K562 (cell line): Measurements from ENCODE around the gene EFCAB3. TPM values are rescaled to one million over a fixed set of nuclear protein-coding genes. Genes with fewer than 3 reads are reported as not detected.
"Not testable (repeated sequence)": the region's sequence is repeated elsewhere in the genome, so short reads cannot be mapped to it uniquely, and the experiment has no call there.

ENCODE experiments used
- ATAC-seq: fragments of 200-7000 bp; cut with Tn5 transposase; 3 replicates; pipeline ENCODE4 v1.9.1; 2020; ENCODE audit warnings: moderate library complexity
- BruUV-seq: library from RNA; stranded (reverse); fragments of 400-500 nt; replicated peaks from 2 replicates; lab custom pipeline; 2021; lab: Mats Ljungman, UMichigan
- CTCF ChIA-PET: fragments of 300-600 bp; formaldehyde crosslinking; extraction: SDS; loops from one replicate; lab custom pipeline; 2021; ENCODE audit warnings: low intra/inter-chr PET ratio; lab: Yijun Ruan, JAX
- POLR2A ChIA-PET: fragments of 300-600, 350-650 bp; sonication (Branson Sonifier 250); formaldehyde crosslinking; extraction: SDS; loops from one replicate; lab custom pipeline; 2021; ENCODE audit warnings: antibody characterized with exemption, inconsistent platforms; lab: Yijun Ruan, JAX
- DNase-seq, 4 experiments: peaks; one replicate each; pipeline versions ENCODE4 v3.0.0 to v3.0.0-alpha.2; 2011 to 2018; ENCODE audit warnings: low spot score in 3 of 4, mixed read lengths in 3 of 4; ENCODE audit errors: extremely low read depth in 1 of 4
- FAIRE-seq: peaks from 2 replicates; lab custom pipeline; 2011; peaks lifted over from hg19 to GRCh38; lab: Jason Lieb, UNC
- H2AFZ ChIP-seq: 2 replicates; pipeline ENCODE4 v1.6.0; 2011; ENCODE audit warnings: low read depth, low read length, control low read depth, inconsistent platforms
- H3K27ac ChIP-seq: fragments of 200-600 bp; 3 replicates; pipeline ENCODE4 v1.8.0; 2011; ENCODE audit warnings: low read depth, mild to moderate bottlenecking, control low read depth, inconsistent platforms, low read length, moderate library complexity, mixed read lengths; ENCODE audit errors: extremely low read depth
- H3K27me3 ChIP-seq, 2 experiments: fragments of 300-600 bp in 1 of 2; 2 replicates in 1 of 2; 3 replicates in 1 of 2; pipeline versions ENCODE4 v1.6.0 to v1.8.0; 2011; ENCODE audit warnings: inconsistent platforms in 2 of 2, low read length in 2 of 2, mild to moderate bottlenecking in 1 of 2, mixed read lengths in 1 of 2, moderate library complexity in 1 of 2; ENCODE audit not compliant: control insufficient read depth in 2 of 2, insufficient read depth in 2 of 2
- H3K36me3 ChIP-seq: fragments of 300-600 bp; 3 replicates; pipeline ENCODE4 v1.8.0; 2011; ENCODE audit warnings: mild to moderate bottlenecking, low read length, inconsistent platforms; ENCODE audit not compliant: control insufficient read depth, insufficient read depth
- H3K4me1 ChIP-seq, 2 experiments: fragments of 200-600 bp in 1 of 2; replicated peaks in 1 of 2; 2 replicates in 1 of 2; 3 replicates in 1 of 2; pipeline versions ENCODE4 v1.5.1 to v1.8.0; 2011; ENCODE audit warnings: inconsistent platforms in 2 of 2, low read length in 2 of 2, mild to moderate bottlenecking in 1 of 2, mixed read lengths in 1 of 2, moderate library complexity in 1 of 2; ENCODE audit not compliant: control insufficient read depth in 2 of 2, insufficient read depth in 2 of 2
- H3K4me2 ChIP-seq: 2 replicates; pipeline ENCODE4 v1.6.1; 2011; ENCODE audit warnings: low read length, control low read depth, inconsistent platforms, mixed read lengths; ENCODE audit not compliant: insufficient read depth
- H3K4me3 ChIP-seq: fragments of 200-600 bp; sonication (generic), shearing (Covaris generic); 2 replicates; pipeline ENCODE4 v1.5.1; 2016; ENCODE audit warnings: control low read depth, inconsistent platforms
- H3K79me2 ChIP-seq: fragments of 200-600 bp; 3 replicates; pipeline ENCODE4 v1.8.0; 2011; ENCODE audit warnings: low read length, inconsistent platforms; ENCODE audit not compliant: control insufficient read depth, insufficient read depth
- H3K9ac ChIP-seq, 2 experiments: 2 replicates each; pipeline versions ENCODE4 v1.6.0 to v1.6.1; 2011; ENCODE audit warnings: low read depth in 2 of 2, low read length in 2 of 2, control low read depth in 1 of 2, inconsistent platforms in 1 of 2, mild to moderate bottlenecking in 1 of 2, mixed read lengths in 1 of 2; ENCODE audit not compliant: insufficient read depth in 1 of 2
- H3K9me1 ChIP-seq: one replicate; pipeline ENCODE4 v1.6.0; 2011; ENCODE audit warnings: inconsistent platforms, mild to moderate bottlenecking, low read length, moderate library complexity; ENCODE audit not compliant: control insufficient read depth, insufficient read depth
- H3K9me3 ChIP-seq: replicated peaks from 2 replicates; pipeline ENCODE4 v1.5.1; 2011; ENCODE audit warnings: low read depth, low read length, inconsistent platforms; ENCODE audit not compliant: control insufficient read depth, insufficient read depth
- H4K20me1 ChIP-seq: replicated peaks from 2 replicates; pipeline ENCODE4 v1.6.1; 2011; ENCODE audit warnings: low read length, inconsistent platforms, mixed read lengths; ENCODE audit not compliant: control insufficient read depth, insufficient read depth
- ILK ChIP-seq: fragments of 450-650 bp; IDR thresholded peaks from 2 replicates; pipeline ENCODE4 v1.6.1; 2016; ENCODE audit warnings: missing genetic modification characterization, low read depth, mild to moderate bottlenecking, missing compliant biosample characterization, moderate library complexity, borderline replicate concordance
- MYBL2 ChIP-seq, 2 experiments: fragments of 450-650 bp in 1 of 2; sonication (generic) in 1 of 2; formaldehyde crosslinking in 1 of 2; IDR thresholded peaks; 2 replicates each; pipeline versions ENCODE4 v1.6.1 to v1.8.1; 2017 to 2022; ENCODE audit warnings: borderline replicate concordance in 1 of 2, inconsistent platforms in 1 of 2, low read depth in 1 of 2, mild to moderate bottlenecking in 1 of 2, missing genetic modification reagents in 1 of 2, moderate library complexity in 1 of 2
- SRSF7 ChIP-seq: fragments of 200-400 bp; formaldehyde crosslinking; optimal IDR thresholded peaks from 2 replicates; pipeline ENCODE3; 2017; ENCODE audit warnings: mild to moderate bottlenecking, low read depth, low read length
- TSHZ1 ChIP-seq: fragments of 250-450 bp; sonication (Bioruptor Pico); IDR thresholded peaks from 2 replicates; pipeline ENCODE4 v1.4.0; 2020; ENCODE audit warnings: mild to moderate bottlenecking, moderate library complexity
- ZBTB2 ChIP-seq: fragments of 450-650 bp; IDR thresholded peaks from 2 replicates; pipeline ENCODE4 v1.6.1; 2016; ENCODE audit warnings: antibody characterized with exemption
- ZNF316 ChIP-seq: fragments of 450-650 bp; IDR thresholded peaks from 2 replicates; pipeline ENCODE4 v1.6.1; 2016
- ZNF347 ChIP-seq: fragments of 450-650 bp; formaldehyde crosslinking; IDR thresholded peaks from 2 replicates; pipeline ENCODE4 v1.4.0; 2020; ENCODE audit warnings: low read depth, mild to moderate bottlenecking, moderate library complexity
- WGBS: fragments of 100-300 bp; shearing (Covaris generic); methylation state at CpG from one replicate; pipeline ENCODE4 v1.1.6; 2016; ENCODE audit warnings: low coverage, mixed read lengths; ENCODE audit not compliant: insufficient coverage; ENCODE audit errors: missing lambda C conversion rate; 5-methylcytosine and 5-hydroxymethylcytosine counted together
- in situ Hi-C: fragments of 300-500 bp; cut with MboI; formaldehyde crosslinking; loops from 4 replicates; pipeline ENCODE4 v1.15.0; 2018; ENCODE audit warnings: inconsistent platforms, mixed read lengths
- intact Hi-C: fragments of 100-400 bp; cut with micrococcal nuclease; formaldehyde crosslinking; loops from 2 replicates; pipeline ENCODE4 v1.14.2; 2022
- polyA plus RNA-seq, 8 experiments: library from polyadenylated mRNA; depleted of rRNA in 4 of 8; stranded (reverse) in 5 of 8; unstranded in 3 of 8; fragments of >200 nt; fragmentation: Nextera tagmentation in 2 of 8; fragmentation: Illumina TruSeq in 1 of 8; extraction: Ambion mirVana in 2 of 8; extraction: Trizol in 1 of 8; gene quantifications; 2 replicates each; pipeline versions ENCODE4 v1.2.1 to v1.2.3, GENCODE V29; 2011 to 2014; ENCODE audit warnings: inconsistent platforms in 1 of 8, missing spikeins in 1 of 8
- total RNA-seq, 7 experiments: library from RNA; depleted of rRNA in 6 of 7; stranded (reverse); fragments of >200 nt in 6 of 7; fragmentation: Illumina TruSeq in 2 of 7; extraction: Trizol in 2 of 7; gene quantifications; 2 replicates each; pipeline versions ENCODE4 v1.2.1 to v1.2.3, GENCODE V29; 2011 to 2021; ENCODE audit warnings: low replicate concordance in 1 of 7

EFCAB3 gene
- total and polyA plus RNA-seq, 9 of the 15 experiments (the other 6 are each of a cell fraction or from before 2014, with no cell fraction given), result not detected

GRCh38 chr17:62444063-62444462 is 63.7 kb downstream of the EFCAB3 start:
- H3K4me2 ChIP-seq, result no peak overlapping the region
- no peaks in the 10 kb centered on the region for H4K20me1 ChIP-seq
- no peak overlapping the region for H3K27ac ChIP-seq
- peaks cover 74% of the 10 kb centered on the region; the same call in 2 of the 3 replicates for H3K36me3 ChIP-seq
- no peak overlapping the region for H3K4me3 ChIP-seq
- no peak for ATAC-seq
- WGBS, result 81% methylated on average over 4 of the region's 4 CpGs
- intact Hi-C loops, result no loop called here
- POLR2A ChIA-PET, result no interaction called here
- no peaks in the 10 kb centered on the region for H3K4me1 ChIP-seq
- no TSS peak for BruUV-seq
- no peak overlapping the region for H2AFZ ChIP-seq
- DNase-seq, result no peak
- FAIRE-seq, result no peak
- H3K9me3 ChIP-seq, result no peaks in the 10 kb centered on the region
- H3K9me1 ChIP-seq, result no peaks in the 10 kb centered on the region
- H3K79me2 ChIP-seq, result no peaks in the 10 kb centered on the region
- CTCF ChIA-PET, result no interaction called here
- H3K9ac ChIP-seq, result no peak overlapping the region
- in situ Hi-C loops, result no loop called here
- H3K27me3 ChIP-seq, result no peaks in the 10 kb centered on the region
- TF ChIP-seq ZNF316, result no peak
- TF ChIP-seq TSHZ1 (CRISPR knock-in tag), result no peak
- no peak for TF ChIP-seq MYBL2 (IDR thresholded peaks at IDR 0.05; ENCODE audit: low read depth)
- no peak for TF ChIP-seq MYBL2 (CRISPR knock-in tag; IDR thresholded peaks at IDR 0.05; ENCODE audit: borderline replicate concordance)
- TF ChIP-seq SRSF7, result no peak
- TF ChIP-seq ILK (tag), result no peak
- TF ChIP-seq ZBTB2, result no peak
- TF ChIP-seq ZNF347 (CRISPR knock-in tag), result no peak

- not testable (repeated sequence) for H3K9me1 ChIP-seq
- 61% methylated on average over 4 of the region's 4 CpGs for WGBS
Observed at GRCh38 chr17:62445791-62446190, 65.4 kb downstream of the EFCAB3 start.

More at GRCh38 chr17:62445791-62446190, 65.4 kb downstream of the EFCAB3 start:
- CTCF ChIA-PET, FAIRE-seq, BruUV-seq, H3K4me3 ChIP-seq, H3K27me3 ChIP-seq, H2AFZ ChIP-seq, H3K9me3 ChIP-seq, H3K4me2 ChIP-seq, H3K27ac ChIP-seq, H4K20me1 ChIP-seq, in situ Hi-C loops, H3K4me1 ChIP-seq, DNase-seq, H3K79me2 ChIP-seq, H3K9ac ChIP-seq, ATAC-seq, intact Hi-C loops, POLR2A ChIA-PET: not testable (repeated sequence)
- peaks cover 69% of the 10 kb centered on the region; the same call in 2 of the 3 replicates for H3K36me3 ChIP-seq
